GM19023 (cell line): ENCODE data around the gene ALLC.

Experiments used
- ATAC-seq: cut with Tn5 transposase; IDR thresholded peaks from one replicate; pipeline ENCODE4 v1.9.1; 2021; ENCODE audit warnings: mild to moderate bottlenecking, moderate library complexity; ENCODE audit not compliant: unreplicated experiment

ALLC gene

GRCh38 chr2:3709225-3709624 is 51.2 kb downstream of the ALLC start:
- no peak for ATAC-seq

- no peak for ATAC-seq
Observed at GRCh38 chr2:3712424-3712823, 54.4 kb downstream of the ALLC start.

DNA sequence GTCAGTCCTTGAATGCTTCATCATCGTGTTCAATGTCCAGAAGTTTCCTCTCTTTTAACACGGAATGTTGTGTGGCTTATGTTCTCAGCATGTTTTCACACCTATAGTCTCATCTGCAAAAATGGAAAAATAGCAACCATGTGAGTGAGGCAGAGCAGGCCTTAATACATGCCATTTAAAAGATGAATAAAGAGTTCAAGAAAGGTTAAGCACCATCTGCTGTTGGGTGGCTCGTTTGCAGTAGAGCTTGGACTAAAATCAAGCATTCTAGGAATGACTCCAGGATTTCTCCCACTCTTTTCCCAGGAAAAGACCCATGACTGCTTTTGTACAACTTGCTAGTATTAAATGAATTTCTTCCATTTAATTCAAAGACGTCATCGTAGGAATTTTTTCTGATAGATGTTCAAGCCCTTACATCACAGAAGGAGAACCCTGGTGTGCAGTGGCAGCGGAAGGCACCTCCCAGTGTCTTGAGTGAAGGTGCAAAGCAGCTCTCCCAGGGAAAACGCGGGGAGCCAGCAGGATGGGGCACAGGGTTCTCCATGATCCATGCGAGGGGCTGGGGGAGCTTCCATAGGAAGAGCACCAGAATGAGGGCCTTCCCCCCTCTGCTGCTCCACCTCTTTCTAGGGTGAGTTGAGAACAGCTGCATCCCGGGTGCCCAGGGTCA is 55.0 kb downstream of the ALLC start:
- no peak for ATAC-seq

DNA sequence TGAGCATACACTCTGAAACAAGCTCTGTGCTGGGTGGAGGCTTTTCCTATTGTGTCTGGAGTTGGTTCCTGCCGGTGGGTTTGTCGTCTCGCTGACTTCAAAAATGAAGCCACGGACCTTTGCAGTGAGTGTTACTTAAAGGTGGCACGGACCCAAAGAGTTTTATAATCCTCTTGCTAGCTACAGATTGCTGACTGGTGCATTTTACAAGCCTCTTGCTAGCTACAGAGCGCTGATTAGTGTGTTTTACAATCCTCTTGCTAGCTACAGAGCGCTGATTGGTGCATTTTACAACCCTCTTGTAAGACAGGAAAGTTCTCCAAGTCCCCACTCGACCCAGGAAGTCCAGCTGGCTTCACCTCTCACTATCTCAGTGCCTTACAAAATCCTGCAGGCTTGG is 60.7 kb downstream of the ALLC start:
- ATAC-seq, result no peak

DNA sequence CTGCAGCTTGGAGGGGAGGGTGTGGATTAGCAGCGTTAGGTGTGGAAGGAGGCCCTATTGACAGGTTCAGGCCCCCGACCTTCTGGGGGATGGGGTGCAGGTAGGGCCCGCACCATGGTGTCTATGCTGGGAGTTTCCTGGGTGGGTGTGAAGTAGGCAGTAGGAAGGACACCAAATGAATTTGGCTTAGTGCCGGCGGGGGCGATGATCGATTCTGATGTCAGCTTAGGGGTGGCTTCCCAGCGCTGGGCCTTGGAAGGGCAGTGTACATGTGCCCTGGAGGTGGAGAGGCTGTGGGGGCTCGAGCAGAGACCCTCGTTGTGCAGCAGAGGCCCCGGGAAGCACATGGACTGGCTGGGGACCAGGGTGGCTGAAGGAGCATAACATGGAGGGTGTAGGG is 67.0 kb downstream of the ALLC start:
- ATAC-seq, result no peak

GRCh38 chr2:3725458-3726250 is 67.7 kb downstream of the ALLC start:
- no peak for ATAC-seq

DNA sequence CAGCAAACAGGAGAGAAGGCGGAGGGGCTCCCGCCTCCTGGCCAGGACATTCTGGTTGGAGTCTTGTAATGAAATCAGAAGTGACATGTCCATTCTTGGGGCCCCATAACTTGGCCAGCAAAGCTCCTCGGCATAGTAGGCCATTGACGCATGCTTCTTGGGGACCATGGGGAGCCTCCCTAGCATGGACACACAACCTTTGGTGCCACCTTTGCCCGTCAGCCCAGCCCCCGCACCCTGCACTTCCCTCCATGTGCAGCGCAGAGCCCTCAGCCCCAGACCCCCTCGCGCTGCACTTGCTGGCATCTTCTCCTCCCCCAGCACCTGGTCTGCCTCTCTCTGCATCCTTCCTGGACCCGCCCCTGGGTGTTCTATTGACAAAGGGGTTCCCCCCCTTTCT is 68.5 kb downstream of the ALLC start:
- ATAC-seq, result no peak

GRCh38 chr2:3727397-3728045 is 69.5 kb downstream of the ALLC start:
- no peak for ATAC-seq

DNA sequence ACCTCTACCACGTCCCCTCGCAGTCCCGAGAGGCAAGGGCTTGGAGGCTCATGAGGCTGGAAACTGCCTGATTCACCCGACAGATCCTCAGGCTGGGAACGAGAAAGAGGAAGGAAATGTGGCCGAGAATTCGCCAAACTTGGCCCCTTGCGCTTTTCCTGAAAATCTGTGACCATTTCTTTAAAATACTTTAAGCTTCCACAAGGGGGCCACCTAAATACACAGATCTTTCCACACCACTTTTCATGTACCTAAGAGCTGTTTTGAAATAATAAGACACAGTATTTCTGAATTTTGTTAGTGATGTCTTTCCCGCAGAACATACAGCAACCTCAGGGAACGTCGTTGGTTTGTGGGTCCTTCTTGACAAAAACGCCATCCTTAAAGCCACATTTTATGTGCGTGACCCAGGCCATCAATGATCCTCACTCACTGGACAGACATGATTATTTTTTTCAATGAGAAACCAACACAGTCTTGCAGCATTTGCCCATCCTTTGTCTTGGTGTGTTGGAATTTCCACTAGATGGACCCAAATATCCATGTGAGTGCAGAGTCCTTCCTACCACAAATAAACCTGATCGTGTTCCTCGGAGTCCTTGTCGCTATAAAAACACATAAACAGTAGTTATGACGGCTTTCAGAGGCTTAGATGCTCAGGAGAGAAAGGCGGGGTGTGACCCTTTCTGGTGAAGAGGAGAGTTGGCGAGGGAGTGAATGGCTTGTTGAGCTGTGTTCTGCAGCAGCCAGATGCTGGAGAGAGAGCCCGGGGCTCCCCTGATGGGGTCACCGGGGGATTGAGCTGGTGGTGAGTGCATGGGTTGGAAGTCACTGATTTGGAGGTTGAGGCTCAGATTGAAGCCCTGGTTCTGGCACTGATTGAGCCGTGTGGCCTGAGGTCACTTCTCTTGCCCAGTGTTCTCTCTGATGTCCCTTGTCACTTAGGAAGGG is 70.4 kb downstream of the ALLC start:
- ATAC-seq, result no peak

GRCh38 chr2:3729055-3729448 is 71.1 kb downstream of the ALLC start:
- no peak for ATAC-seq

- ATAC-seq, result no peak
Observed at GRCh38 chr2:3729786-3730185, 71.8 kb downstream of the ALLC start.

DNA sequence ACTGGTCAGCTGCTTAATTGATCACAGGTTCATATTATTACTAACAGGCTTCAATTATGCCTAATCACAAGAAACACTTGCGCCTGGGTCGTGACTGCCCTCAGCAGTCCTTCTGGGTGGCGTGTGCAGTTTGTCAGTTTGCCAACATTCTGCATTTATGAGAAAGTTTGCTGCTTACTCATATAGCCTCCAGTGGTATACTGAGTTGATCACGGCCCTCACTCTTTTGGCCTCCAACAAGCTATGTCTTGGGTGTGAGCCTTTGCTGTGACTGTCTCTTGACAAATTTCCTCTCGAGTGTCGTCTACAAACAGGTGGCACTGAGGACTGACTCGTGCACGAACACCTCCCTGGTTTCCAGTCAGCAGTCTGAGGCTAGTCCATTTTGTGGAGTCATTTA is 72.6 kb downstream of the ALLC start:
- no peak for ATAC-seq

GRCh38 chr2:3731829-3732228 is 73.8 kb downstream of the ALLC start:
- ATAC-seq, result no peak

GRCh38 chr2:3736112-3736511 is 78.1 kb downstream of the ALLC start:
- ATAC-seq, result no peak

- no peak for ATAC-seq
Observed at GRCh38 chr2:3737128-3737527, 79.1 kb downstream of the ALLC start.

DNA sequence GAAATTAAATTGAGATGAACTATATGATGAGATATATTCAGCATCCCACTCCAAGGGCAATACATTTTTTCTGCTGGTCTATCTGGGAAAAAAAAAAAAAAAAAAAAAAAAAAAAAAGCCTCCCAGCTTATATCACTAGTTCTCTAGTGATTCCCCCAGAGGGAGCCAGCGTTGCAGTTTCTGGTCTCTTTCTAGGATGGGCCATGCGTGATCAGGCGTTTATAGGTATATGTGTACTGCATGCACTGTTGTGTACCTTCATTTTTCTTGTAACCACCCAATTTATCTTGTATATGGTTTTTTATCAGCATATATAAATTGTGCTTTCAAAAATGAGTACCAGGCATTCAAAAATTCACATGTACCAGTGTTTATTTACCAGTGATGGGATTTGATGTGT is 80.5 kb downstream of the ALLC start:
- ATAC-seq, result no peak

DNA sequence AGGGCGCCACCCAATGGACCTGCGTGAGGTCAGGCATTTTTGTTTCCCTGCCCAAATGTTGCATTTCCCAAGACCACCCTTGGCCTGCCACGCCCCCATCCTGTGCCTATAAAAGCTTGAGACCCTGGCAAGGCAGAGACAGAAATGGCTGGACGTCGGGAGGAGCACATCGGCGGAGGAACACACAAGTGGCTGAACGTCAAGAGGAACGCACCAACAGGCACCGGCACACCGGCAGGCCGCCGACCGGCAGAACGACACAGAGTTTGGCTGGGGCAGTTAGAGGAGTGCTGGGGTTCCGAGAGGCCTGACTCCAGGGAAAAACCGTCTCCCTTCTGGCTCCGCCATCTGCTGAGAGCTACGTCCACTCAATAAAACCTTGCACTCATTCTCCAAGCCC is 81.3 kb downstream of the ALLC start:
- no peak for ATAC-seq

DNA sequence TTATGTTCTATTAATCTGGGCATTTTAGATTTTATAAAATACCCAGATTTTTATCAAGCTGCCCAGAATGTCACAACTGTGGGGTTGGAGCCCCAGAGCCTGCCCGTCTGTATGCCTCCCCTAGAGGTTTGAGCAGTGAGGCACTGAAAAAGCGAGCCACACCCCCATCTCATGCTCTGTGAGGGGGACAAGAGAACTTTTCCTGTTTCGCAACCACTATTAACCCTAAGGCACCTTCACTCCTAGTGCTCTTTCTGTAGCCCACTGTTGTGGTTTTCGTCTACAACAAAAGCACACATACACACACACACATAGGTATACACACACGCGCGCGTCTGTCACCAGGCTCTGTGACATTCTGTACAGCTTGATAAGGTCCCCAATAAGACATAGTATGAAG is 83.4 kb downstream of the ALLC start:
- ATAC-seq, result no peak

- ATAC-seq, result no peak
Observed at GRCh38 chr2:3741867-3742602, 84.0 kb downstream of the ALLC start.

GRCh38 chr2:3742743-3743508 is 84.9 kb downstream of the ALLC start:
- no peak for ATAC-seq
